IPS-15b (cell line): ENCODE results near the gene ADPRM.
"Not testable (repeated sequence)": the region's sequence is repeated elsewhere in the genome, so short reads cannot be mapped to it uniquely, and the experiment has no call there.

Source experiments
- H3K27me3 ChIP-seq: one replicate; pipeline ENCODE4 v1.6.1; 2013; ENCODE audit warnings: low read length; ENCODE audit not compliant: control insufficient read depth, insufficient read depth
- H3K36me3 ChIP-seq: one replicate; pipeline ENCODE4 v1.6.1; 2013; ENCODE audit warnings: low read length; ENCODE audit not compliant: control insufficient read depth, insufficient read depth
- H3K4me1 ChIP-seq: one replicate; pipeline ENCODE4 v1.6.1; 2013; ENCODE audit warnings: mild to moderate bottlenecking, low read length; ENCODE audit not compliant: control insufficient read depth, insufficient read depth
- H3K4me3 ChIP-seq: one replicate; pipeline ENCODE4 v1.5.1; 2013; ENCODE audit warnings: low read depth, low read length
- H3K9ac ChIP-seq: one replicate; pipeline ENCODE4 v1.6.1; 2013; ENCODE audit warnings: low read depth, mild to moderate bottlenecking, low read length
- H3K9me3 ChIP-seq: one replicate; pipeline ENCODE4 v1.6.1; 2013; ENCODE audit warnings: mild to moderate bottlenecking, low read length; ENCODE audit not compliant: control insufficient read depth, insufficient read depth

The ADPRM gene

GRCh38 chr17:10664571-10664970 is 32.8 kb upstream of the ADPRM start:
- Histone ChIP-seq H3K4me1 (no peaks in the 10 kb centered on the region), H3K9me3 (no peaks in the 10 kb centered on the region), H3K36me3 (no peaks in the 10 kb centered on the region), H3K4me3 (no peak overlapping the region), H3K9ac (no peak overlapping the region), H3K27me3 (no peaks in the 10 kb centered on the region)

GRCh38 chr17:10666906-10667305 is 30.5 kb upstream of the ADPRM start:
- H3K4me1 ChIP-seq, result no peaks in the 10 kb centered on the region
- H3K4me3 ChIP-seq, result no peak overlapping the region
- H3K9me3 ChIP-seq, result no peaks in the 10 kb centered on the region

DNA sequence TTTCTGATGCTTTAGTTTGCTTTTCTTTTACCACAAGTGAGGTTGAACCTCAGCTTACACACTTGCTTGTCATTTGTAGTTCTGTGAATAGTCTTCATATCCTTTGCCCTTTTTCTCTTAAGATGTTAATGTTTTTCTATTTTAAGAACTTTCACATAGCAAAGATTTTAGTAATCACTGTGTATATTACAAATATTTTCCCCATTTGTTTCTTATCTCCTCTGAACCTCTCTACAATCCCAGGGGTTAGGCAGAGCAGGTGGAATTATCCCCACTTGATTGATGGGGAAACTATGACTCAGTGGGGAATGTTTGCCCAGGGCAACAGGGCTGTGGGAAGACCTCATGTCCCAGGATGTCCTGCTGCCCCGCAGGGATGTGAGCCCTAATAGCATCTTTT is 28.6 kb upstream of the ADPRM start:
- H3K4me3 ChIP-seq, result no peak overlapping the region
- no peaks in the 10 kb centered on the region for H3K9me3 ChIP-seq
- no peaks in the 10 kb centered on the region for H3K36me3 ChIP-seq
- no peak overlapping the region for H3K9ac ChIP-seq
- no peaks in the 10 kb centered on the region for H3K4me1 ChIP-seq
- H3K27me3 ChIP-seq, result no peaks in the 10 kb centered on the region

More at GRCh38 chr17:10666906-10667305, 30.5 kb upstream of the ADPRM start:
- no peaks in the 10 kb centered on the region for H3K36me3 ChIP-seq
- no peak overlapping the region for H3K9ac ChIP-seq
- no peaks in the 10 kb centered on the region for H3K27me3 ChIP-seq

DNA sequence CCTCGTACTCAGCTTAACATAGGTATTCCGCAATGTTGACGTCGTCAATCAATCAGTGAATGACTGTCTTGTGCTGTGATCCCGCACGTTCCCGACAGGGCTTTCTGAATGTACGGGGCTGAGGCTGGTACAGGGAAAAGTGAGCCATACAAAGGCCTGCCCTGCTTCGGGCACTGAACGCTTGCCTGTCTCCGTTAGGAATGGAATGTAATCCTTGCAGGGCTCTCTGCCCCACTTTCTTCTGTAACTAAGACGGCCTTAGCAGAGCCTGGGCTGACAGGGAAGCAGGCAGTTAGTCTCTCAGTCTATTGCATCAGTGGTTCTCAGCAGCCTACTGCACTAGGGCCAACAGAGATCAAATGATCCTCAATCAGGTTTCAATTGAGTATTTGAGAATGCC is 24.1 kb upstream of the ADPRM start:
- Histone ChIP-seq H3K9me3 (no peaks in the 10 kb centered on the region), H3K4me3 (no peak overlapping the region), H3K27me3 (no peaks in the 10 kb centered on the region), H3K36me3 (peaks cover 7% of the 10 kb centered on the region), H3K4me1 (no peaks in the 10 kb centered on the region), H3K9ac (no peak overlapping the region)

- H3K36me3 ChIP-seq, result peaks cover 12% of the 10 kb centered on the region
- H3K9ac ChIP-seq, result no peak overlapping the region
- H3K27me3 ChIP-seq, result no peaks in the 10 kb centered on the region
- no peak overlapping the region for H3K4me3 ChIP-seq
- no peaks in the 10 kb centered on the region for H3K9me3 ChIP-seq
- H3K4me1 ChIP-seq, result no peaks in the 10 kb centered on the region
Measured at GRCh38 chr17:10674704-10675103, 22.7 kb upstream of the ADPRM start.

DNA sequence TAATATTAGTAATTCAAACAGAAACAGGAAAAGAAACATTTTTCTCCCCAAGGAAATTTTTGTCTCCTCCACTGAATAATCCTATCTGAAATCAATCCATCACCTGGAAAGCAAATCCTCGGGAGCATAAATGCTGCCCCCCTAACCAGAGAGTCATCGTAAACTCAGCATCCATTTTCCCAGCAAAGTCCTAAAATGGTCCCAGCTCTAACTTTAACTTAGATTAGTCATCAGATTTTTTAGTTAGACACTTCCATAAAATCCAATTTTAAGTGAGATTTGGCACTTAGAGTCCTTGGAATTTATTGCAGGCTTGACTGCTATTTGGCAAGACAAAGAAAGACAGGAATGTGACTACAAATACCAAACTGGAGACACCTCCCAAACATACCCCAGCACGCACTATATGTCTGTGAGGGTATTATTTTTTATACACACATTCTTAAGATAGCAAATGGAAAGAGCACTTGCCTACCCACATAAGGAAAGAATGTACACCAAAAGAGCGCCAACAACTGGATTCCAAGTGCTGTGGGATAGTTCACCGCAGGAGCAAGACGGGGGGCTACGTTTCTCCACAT is 15.4 kb upstream of the ADPRM start:
- H3K36me3 ChIP-seq, result peaks cover 25% of the 10 kb centered on the region
- no peak overlapping the region for H3K4me3 ChIP-seq
- H3K4me1 ChIP-seq, result no peaks in the 10 kb centered on the region

DNA sequence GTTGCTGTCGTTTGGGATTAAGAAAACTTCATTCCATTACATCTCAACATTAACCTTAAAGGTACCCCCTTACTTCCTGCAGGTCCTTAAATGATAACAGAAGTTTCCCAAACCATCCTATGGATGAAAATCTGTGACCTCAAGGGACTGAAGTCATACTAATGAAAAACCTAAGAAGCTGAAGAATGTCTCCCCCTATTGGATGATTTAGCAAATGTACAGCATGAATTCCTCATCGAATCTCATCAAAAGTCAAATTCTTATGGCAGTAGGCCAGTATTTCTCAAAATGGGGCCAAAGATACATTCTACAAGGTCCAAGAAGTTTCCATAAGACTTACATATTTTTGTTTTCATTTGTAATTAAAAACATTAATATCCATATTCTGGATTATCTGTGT is 13.5 kb upstream of the ADPRM start:
- Histone ChIP-seq H3K9ac (no peak overlapping the region), H3K27me3 (no peaks in the 10 kb centered on the region), H3K4me1 (no peaks in the 10 kb centered on the region), H3K9me3 (no peaks in the 10 kb centered on the region), H3K4me3 (no peak overlapping the region), H3K36me3 (peaks cover 25% of the 10 kb centered on the region)

More for the DNA sequence above, 15.4 kb upstream of the ADPRM start:
- Histone ChIP-seq H3K27me3 (no peaks in the 10 kb centered on the region), H3K9ac (no peak overlapping the region), H3K9me3 (no peaks in the 10 kb centered on the region)

GRCh38 chr17:10687499-10687898 is 9.9 kb upstream of the ADPRM start:
- H3K36me3 ChIP-seq, result peaks cover 17% of the 10 kb centered on the region
- H3K4me3 ChIP-seq, result no peak overlapping the region
- no peak overlapping the region for H3K9ac ChIP-seq
- H3K4me1 ChIP-seq, result no peaks in the 10 kb centered on the region
- no peaks in the 10 kb centered on the region for H3K9me3 ChIP-seq
- no peaks in the 10 kb centered on the region for H3K27me3 ChIP-seq

DNA sequence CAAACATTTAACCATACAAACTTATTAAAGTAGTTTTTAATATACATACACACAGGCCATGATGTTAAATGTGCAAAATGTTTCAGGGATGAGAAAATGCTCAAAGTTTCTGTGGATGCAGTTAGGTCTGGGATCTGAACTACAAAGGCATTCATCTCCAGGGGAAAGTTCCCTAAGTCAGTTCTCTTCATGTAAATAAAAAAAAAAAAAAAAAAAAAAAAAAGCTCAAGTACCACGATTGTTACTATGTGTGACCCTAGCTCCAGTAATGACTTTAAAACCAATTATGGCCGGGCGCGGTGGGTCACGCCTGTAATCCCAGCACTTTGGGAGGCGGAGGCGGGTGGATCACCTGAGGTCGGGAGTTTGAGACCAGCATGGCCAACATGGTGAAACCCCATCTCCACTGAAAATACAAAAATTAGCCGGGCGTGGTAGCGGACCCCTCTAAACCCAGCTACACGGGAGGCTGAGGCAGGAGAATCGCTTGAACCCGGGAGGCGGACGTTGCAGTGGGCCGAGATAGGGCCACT is 1.5 kb upstream of the ADPRM start:
- peaks cover 11% of the 10 kb centered on the region for H3K36me3 ChIP-seq
- not testable (repeated sequence) for H3K9ac ChIP-seq, H3K9me3 ChIP-seq, H3K4me1 ChIP-seq, H3K27me3 ChIP-seq
- peak overlapping the region; percentile 93 for H3K4me3 ChIP-seq

DNA sequence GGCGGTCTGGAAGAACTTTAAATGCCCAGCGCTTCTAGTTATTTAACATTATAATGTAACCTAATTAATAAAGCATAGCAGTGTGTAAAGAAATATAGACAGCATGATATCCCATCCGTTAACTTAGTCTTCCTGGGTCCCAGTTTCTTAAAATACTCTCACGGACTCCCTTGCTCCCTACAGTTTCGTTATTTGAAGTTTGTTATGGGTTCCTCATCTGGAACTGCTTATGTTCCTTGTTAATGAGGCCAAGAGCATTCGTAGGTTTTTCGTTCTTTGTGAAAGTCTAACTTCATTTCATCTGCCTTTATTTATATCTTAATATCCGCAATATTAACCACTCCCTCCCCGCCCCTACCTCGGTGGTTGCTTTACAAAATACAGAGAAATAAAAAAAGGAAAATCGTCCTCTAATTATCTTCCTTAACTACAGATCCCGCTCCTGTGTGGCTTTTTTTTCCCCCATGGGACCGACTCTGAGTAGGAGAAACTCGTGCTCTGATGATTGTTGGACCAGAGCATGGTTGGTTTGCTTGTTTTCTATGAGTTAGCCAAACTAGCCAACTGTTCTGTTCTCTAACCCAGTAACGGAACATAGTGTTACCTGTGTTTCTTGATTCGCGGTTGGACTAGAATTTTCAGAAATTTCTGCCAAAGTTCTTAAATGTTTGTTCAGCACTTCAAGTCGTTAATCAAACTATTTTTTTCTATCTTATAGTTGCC is 863 bp downstream of the ADPRM start:
- Histone ChIP-seq H3K4me3 (peak overlapping the region; percentile 93), H3K9me3 (no peaks in the 10 kb centered on the region), H3K4me1 (peaks cover 6% of the 10 kb centered on the region), H3K27me3 (no peaks in the 10 kb centered on the region), H3K9ac (peak overlapping the region; percentile 85), H3K36me3 (peaks cover under 1% of the 10 kb centered on the region)

DNA sequence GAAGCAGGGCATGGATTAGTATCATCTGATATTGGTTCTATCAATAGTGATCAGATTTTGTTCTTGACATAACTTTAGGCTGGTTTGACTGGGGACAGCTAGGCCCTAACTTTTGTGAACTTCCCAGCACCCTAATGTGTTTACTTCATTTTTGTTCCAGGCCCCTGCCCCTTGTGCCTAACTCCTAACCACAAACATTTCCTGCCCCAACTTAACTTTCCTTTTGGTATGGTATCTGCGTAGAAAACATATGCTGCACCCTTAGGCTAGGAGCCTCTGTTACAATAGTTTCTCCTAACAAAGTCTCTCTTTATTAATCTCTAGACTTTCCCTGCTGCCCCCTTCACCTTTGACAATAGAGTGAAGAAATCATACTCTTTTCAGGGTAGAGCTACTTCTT is 2.5 kb downstream of the ADPRM start:
- no peaks in the 10 kb centered on the region for H3K36me3 ChIP-seq
- H3K9me3 ChIP-seq, result no peaks in the 10 kb centered on the region
- no peak overlapping the region for H3K9ac ChIP-seq
- H3K4me3 ChIP-seq, result no peak overlapping the region
- H3K4me1 ChIP-seq, result peaks cover 6% of the 10 kb centered on the region
- no peaks in the 10 kb centered on the region for H3K27me3 ChIP-seq

- Histone ChIP-seq H3K4me1 (peaks cover 3% of the 10 kb centered on the region), H3K36me3 (peaks cover under 1% of the 10 kb centered on the region), H3K4me3 (no peak overlapping the region), H3K9ac (no peak overlapping the region), H3K9me3 (no peaks in the 10 kb centered on the region), H3K27me3 (no peaks in the 10 kb centered on the region)
Measured at GRCh38 chr17:10702574-10702973, 5.2 kb downstream of the ADPRM start.
